Activated CD4-positive, alpha-beta T cell treated with anti-CD3 and anti-CD28 coated beads, Interleukin-2, amount 50 U/mL, for 1 hour (primary cell): ENCODE measurements around the gene CACTIN.
"Not testable (repeated sequence)": the region's sequence is repeated elsewhere in the genome, so short reads cannot be mapped to it uniquely, and the experiment has no call there.

ENCODE experiments used
- DNase-seq: peaks from one replicate; pipeline ENCODE4 v3.0.0-alpha.2; 2020

Gene CACTIN

DNA sequence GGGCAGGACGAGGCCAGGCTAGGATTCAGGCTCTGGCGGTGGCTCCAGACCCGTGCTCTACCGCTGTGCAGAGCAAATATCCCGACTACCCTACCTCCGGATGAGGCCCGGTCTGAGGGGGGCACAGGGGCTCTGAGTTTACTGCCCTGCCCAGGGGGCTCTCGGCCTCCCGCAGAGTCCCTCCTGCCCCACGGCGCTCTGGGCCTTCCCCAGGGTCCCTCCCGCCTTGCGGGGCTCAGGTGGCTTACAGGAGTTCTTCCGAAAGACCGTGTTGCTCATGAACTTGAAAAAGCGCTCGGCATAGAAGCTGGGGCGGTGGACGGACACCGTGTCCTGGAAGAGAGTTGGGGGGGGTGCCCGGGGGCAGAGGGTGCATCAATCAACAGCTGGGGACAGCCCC, 19.1 kb upstream of the CACTIN start:
- DNase-seq, result no peak

DNA sequence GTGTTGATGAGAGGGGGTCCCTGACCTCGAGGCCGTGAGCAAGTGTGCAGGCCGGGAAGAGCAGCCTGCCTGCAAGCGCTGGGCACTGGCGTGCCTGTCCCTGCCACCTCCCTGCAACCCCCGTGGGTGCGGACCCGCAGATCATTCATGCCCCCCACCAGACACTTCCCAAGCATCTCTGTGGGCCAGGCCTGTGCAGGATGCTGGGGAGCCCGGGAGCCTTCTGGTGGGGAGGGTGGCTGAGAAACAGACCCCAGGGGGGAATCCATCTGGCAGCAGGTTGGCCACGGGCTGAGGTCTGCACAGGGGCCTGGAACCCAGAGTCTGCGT, 18.4 kb upstream of the CACTIN start:
- DNase-seq, result no peak

DNA sequence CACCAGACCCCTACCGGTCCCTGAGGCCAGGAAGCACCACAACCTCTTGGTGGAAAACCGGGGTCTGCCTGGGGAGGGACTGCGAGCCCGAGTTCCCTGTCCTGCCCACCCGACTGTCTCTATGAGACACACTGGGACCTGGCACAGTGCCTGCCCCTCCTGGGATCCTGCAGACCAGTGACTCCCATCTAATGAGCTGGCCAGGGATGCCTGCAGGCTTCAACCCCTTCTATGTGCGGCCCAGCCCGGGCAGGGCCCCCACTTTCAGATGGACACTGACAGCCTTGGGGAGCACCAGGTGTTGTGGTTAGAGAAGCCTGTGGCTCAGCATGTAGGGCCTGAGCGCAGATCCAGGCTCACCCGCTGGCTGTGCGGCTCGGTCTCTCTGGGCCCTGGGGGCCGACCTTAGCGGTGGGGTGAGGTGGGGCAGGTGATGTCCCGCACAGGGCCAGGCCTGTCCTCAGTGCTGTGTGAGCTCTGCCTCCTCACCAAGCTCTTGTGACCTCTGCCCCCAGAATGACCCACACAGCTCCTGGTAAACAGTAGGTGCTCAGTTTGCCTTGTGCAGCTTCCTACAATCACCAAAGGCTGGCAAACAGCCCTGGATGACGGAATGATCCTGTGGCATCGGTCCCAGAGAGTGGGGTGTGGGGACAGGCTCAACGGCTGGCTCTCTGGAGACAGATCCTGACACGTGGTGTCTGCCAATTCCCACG, 17.9 kb upstream of the CACTIN start:
- DNase-seq, result no peak

DNA sequence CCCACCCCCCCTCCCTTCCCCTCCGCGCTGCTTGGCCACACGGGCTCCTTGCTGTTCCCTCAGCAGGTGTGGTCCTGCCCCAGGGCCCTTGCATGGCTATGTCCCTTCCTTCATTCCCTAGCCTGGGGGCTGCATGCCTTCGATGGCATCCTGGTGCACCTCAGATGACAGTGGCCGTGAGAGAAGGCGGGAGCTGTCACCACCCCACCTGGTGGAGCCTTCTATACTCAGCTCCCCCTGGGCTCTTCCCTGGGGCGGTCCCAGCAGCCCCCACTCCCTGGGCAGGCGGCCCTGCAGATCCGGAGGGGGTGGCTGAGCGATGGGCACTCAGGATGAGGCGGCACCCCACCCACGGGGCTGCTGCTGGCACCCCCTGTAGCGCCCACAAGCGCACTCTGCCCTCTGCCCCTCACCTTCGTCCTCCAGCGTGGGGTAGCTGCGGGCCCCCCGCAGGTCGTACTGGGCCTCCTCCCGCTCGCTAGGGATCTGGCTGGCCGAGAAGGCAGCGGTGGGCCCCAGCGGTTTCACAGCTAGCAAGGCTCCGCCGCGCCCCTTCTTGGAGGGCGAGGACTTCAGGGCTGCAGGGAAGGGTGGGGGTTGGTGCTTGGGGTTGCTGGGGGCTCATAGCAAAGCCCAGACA, 17.2 kb upstream of the CACTIN start:
- DNase-seq, result no peak

DNA sequence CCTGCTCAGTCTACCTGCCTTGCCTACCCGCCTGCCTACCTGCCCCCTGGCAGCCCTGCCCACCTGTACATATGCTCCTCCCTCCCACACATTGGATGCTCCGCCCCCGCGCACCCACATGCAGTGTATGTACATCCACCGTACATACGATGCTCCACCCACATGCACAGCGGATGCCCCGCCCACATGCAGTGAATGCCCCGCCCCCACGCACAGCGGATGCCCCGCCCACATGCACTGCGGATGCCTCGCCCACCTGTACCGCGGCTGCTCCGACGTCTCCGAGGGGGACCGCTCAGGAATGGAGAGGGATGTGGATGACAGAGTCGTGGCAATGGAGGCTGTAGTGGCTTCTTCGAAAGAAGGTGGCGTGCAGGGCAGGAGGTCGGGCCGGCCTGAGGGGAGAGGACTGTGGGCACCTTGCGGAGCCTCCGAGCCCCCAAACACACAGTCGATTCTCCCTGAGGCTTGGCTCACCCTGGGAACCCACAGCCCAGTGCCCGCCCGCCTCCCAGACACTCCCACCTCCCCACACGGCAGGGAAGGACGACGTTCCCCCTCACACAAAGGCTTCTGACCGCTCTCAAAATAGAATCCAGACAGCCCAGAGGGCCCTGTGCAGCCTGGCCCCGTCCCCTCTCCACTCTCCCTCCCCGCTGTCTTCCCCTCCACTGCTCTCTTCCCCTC, 16.5 kb upstream of the CACTIN start:
- no peak for DNase-seq

DNA sequence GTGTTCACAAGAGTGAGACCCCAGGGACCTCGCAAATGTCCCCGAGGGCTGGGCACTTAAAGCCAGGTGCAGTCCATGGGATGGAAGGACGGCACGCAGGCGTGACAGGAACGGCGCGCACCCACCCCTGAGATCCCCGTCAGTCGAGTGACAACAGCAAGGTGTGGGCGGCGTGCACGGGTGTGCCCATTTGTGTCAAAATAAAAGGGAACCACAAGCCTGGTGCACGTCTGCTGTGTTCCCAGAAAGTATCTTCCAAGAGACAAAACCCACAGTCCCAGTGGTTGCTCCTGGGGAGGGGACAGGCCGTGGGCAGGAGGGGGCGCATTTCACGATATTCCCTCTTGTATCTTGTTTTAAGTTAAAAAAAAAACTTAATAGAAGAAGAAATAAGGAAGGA, 15.7 kb upstream of the CACTIN start:
- DNase-seq, result no peak

DNA sequence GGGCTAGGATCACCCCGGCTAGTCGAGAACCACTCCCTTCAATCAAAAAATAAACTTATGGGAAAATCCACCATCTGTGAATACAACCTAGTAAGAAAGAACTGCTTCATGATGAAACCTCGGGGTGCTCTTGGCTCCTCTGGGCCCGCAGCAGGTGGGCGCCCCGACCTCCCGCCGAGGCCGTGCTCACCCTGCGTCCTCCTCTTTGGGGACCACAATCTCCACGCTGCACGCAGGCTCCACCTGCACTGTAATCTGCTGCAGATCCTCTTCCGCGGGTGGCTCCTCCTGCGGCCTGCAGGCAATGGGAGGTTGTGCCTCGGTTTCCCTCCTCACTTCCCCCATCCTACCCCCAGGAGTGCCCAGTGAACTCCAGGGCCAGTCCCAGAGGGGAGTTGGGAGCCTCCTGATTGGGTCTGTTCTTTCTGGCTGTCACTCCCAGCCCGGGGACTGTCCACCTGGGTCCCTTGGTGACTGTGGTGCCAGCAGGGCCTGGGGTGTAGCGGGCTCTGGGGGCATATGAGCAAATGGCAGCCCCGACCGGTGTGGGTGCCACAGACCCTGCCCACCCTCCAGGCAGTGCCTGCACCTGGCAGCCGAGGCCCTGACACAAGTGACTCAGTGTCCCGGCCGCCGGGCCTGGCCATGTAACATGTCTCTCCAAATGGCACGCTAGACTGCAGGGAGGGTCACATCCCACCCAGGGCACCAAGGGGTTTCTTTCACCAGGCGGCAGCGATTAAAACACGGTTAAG, 15.1 kb upstream of the CACTIN start:
- no peak for DNase-seq

DNA sequence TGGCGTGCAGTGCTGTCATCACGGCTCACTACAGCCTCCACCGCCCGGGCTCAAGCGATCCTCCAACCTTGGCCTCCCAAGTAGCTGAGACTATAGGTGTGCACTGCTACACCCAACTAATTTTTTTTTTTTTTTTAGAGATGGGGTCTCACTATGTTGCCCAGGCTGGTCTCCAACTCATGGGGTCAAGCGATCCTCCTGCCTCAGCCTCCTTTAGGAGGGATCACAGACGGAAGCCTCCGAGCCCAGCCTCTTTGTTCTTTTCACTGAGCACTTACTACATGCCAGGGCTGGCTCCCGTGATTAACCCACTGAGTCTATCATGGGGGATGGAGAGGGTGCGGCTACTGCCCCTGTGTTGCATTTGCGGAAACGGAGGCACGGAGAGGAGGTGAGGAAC, 12.9 kb upstream of the CACTIN start:
- no peak for DNase-seq

DNA sequence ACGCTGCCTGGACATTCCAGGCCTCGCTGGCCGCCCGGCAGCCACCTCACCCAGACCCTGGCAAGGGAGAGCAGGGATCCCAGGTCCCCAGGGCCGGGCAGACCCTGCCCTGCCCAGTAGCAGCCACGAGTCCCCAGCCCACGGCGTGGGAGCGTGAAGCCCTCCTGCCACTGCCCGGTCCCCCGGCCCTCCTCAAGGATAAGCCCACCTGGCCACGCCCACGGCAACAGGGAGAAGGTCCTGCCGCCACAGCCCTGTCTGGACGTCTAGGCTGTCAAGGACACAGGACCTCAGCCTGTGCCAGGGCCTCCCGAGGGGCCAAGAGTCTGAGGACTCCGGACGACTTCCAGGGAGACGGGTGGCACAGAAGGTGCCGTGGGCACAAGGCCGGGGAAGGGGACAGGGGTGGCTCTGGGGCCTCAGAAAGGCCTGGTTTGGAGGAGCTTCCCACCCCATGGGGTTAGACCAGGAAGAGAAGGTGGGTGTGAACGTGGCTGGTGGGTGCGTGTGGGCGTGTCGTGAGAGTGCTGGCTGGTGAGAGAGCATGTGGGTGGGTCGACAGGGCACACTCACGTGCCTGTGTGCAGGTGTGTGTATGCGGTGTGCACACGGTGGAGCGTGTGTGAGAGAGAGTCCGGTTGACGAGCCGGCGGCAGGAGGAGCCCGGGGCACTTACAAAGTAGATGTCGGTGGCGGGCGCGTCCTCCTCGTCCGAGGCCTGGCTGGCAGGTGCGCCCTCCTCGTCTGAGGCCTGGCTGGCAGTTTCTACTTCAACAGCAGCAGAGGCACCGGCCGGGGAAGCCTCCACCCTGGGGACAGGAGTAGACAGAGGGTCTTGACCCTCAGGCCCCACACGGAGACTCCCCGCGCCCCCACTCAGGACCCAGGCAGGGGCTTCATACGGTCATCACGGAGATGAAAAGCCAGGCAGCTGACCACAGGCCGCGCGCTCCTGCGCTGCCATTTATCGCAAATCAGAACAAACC, 11.9 kb upstream of the CACTIN start:
- DNase-seq, result no peak

DNA sequence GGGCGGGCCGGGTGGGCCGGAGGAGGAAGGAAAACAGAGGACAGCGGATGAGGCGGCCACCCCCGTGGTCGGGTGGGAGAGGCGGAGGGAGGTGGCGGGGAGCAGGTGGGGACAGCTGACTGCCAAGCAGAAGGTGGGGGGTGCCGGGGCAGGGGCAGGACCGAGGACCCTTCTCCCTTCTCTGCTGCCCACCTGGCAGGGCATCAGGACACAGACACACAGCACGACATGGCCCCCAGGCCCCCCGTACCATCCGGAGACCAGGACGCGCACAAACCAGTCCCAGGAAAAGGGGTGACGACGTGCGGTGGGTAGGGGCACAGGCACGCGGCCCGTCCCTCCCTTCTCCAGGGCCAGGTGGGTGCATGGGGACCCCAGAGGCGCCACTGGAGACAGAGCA, 11.0 kb upstream of the CACTIN start:
- DNase-seq, result no peak

DNA sequence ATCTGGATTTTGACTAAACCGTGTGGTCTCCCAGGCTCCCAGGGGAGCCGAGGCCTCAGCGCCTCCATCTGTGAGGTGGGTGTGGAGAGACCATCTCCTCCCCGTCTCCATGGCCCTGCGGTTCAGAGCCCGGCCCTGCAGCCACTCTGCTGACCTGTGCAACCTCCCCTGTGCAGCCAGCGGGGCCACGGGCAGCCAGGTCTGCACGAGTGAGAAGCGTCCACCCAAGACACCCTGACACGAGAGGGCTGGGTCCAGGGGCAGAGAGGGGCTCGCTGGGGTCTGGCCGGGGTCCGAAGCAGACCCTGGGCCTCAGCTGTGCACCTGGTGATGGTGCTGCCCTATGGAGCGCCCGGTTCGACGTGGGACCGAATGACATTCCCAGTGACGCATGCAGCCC, 10.4 kb upstream of the CACTIN start:
- DNase-seq, result no peak

DNA sequence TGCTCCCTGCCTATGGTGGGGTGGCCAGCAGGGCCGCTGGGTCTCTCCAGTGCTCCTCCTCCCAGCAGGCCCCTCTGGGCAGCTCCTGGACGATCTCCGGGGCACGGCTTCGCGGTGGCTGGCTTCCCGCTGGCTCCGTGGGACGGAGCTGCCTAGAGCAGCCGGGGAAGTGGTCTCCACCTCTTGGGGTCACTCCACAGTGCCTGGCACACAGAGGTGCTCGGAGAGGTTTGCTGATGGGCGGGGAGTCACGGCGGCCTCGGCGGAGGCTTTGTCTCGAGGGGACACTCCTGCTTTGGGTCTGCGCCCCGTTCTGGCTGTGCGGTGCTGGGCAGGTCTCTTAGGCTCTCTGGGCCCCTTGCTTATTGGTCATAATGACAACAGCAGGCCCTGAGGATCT, 9.9 kb upstream of the CACTIN start:
- no peak for DNase-seq

DNA sequence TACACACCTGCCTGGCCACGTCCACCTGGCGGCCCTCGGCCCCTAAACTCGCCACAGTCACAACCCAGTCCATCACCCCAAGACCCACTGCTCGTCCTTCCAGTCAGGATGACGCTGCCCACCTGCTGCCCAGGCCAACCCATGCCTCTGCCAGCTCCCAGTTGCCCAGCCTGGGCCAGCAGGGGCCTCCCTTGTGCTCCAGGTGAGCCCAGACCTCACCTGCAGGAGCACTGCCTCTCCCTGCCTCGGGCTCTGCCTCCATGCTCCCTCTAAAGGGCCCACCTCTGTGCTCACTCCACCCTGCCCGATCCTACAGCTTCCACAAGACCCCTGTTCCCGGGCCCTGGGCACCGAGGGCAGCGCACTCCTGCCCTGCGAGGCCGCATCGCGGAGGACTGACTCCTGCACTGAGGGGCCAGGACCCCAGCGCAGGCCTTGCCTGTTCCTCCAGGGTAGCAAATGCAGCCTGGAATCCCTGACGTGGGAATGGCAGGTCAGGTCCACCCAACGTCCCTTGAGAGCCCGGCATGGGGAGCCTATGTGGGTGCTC, 8.0 kb upstream of the CACTIN start:
- no peak for DNase-seq

DNA sequence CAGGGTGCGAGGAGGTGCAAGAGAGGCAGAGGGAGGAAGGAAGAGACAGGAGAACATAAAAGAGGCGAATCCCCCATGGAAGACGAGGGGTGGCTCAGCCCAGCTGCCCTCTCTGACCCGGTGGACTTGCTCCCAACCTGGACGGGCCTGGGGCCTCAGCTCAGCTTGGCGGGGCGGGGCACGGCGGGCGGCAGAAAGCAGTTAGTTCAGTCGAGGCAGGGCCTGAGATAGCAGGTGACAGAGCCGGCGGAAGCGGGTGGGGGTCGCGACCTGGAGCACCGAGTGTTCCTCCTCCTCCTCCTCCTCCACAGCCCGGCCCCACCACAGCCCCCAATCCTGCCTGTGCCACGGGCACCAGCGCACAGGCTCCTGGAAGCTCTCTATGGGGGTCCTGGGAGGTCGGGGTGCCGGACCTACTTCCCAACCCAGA, 7.0 kb upstream of the CACTIN start:
- no peak for DNase-seq

DNA sequence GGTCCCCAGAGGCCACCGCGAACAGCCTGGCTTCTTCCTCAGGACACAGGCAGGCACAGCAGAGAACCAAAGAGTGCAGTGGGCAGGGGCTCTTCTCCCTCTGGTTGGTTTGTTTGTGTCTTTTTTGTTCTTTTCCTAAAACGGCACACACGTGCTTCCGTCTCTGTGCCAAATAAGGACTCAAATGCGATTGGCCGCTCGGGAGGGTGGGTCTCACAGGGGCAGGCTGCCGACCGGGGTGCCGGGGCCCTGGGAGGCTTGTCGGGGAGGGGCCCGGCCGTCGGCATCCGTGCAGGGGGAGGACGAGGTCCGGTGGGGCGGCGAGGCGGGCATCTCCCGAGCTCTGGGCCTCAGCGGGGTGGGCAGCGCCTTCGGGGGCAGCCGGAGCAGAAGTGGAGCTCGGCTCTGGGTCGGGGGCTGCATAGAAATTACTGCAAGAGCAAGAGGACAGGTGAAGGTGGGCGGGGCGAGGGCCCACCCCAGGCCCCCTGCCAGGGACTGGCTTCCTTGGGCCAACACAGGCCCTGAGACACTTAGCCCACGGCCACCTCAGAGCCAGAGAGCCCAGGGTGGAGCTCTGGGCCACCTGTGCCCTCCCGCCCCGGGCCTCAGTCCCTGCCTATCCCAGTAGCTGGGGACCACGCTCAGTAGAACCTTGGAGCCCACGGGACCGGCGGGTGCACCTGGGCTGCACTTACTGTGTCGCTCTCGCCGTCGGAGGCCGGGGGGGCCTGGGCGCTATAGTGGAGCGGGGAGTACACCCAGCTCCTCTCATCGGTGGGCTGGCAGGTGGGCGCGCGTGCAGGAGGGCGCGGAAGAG, 6.4 kb upstream of the CACTIN start:
- DNase-seq, result no peak

DNA sequence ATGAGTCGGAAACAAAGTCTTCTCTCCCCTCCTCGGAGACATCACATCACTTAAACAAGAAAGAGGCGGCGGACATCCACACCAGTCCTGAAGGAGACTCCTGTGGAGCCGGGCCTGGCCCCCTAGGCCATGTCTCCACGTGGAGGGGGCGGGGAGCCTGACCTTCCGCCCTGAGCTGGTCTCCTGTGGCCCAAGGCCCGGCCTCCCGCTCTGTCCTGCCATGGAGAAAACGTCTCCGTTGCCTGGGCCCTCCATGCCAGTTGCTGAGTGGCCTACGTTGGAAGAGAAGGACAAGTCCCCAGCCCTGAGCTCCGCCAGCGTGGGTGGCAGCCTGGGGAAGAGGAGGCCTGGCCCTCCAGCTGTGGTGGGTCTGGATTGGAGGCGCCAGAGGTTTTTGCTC, 5.5 kb upstream of the CACTIN start:
- DNase-seq, result no peak

DNA sequence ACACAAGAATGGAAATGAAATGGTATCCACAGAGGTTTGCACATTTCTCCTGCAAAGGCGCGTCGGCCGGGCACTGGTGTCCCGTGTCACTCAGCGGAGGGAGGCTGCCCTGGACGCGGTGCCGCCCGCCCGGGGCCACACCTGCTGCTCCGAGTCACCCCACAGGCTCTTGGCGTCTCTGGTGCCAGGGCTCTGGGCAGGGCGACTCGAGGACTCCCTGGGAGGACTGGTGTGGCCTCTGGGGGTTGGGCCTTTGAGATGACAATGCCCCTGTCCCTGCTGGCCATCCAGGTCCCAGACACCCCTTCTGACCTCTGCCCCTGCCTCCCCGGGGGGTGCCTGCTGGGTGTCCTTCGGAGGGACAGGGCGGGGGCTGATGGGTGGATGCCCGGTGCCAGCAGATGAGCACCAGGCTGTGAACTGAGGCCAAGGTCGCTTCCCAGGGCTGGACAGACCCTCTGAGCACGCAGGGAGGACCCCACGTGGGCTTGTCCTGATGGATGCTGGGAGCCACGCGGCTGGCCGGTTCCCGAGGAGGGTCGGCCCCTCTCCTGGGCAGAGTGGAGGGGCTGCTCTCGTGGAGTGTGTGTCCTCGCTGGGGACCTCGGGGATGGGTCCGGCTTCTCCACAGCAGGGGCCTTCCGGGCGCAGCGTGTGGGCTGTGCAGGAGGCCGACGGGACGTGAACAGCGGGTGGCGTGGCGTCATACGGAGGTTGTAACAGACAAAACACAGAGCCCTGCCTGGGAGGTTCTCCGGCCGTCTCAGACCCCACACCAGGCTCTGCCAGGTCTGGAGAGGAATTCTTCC, 4.7 kb upstream of the CACTIN start:
- no peak for DNase-seq

DNA sequence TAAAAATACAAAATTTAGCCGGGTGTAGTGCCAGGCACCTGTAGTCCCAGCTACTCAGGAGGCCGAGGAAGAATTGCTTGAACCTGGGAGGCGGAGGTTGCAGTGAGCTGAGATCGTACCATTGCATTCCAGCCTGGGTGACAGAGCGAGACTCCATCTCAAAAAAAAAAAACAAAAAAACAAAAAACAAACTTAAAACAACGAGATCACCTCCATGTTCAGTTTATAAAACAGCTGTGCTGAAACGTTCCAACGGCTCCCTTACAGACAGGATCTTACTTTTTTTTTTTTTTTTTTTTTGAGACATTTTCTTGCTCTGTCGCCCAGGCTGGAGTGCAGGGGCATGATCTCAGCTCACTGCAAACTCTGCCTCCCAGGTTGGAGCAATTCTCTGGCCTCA, 2.2 kb upstream of the CACTIN start:
- DNase-seq, result not testable (repeated sequence)

DNA sequence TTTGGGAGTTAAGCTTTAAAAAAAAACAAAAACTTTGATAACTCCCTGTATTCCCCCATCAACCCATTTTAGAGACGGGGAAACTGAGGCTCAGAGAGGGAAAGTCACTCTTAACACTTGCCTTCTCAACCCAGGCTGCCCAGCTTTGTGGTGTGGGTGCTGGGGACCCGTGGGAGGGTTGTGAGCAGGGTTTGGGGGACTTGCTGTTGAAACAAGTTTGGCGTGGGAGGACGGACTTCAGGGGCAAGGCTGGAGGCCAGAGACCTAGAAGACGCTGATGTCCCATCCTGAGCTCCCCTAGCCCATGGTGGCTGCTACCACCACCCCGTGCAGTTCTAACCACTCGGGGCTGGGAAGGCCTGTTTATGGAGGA, 747 bp upstream of the CACTIN start:
- DNase-seq, result no peak

DNA sequence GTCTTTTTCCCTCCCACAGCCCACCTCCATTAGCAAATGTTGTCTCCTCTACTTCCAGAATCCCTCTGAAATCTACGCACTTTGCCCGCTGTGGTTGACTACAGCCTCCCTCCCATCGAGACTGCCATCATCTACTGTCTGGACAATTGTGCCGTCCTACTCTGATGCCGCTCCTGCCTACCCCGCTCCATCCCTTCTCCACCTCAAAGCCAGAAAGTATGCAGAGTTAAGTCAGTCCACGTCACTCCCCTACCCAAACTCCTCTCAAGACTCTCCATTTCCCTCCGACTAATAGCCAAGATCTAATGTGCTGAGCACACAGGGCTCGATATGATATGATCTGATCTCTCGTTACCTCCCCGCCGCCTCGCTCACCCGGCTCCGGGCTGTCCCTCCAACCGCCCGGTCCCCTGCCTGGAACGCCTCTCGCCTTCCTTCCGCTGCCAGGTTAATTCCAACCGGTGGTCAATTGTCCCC, 556 bp downstream of the CACTIN start:
- DNase-seq, result no peak
